Subcutaneous adipose tissue (tissue), 4 donors: ENCODE results near the gene LRCH1. TPM values are rescaled to one million over a fixed set of nuclear protein-coding genes. Genes with fewer than 3 reads are reported as not detected.

Source experiments
- total RNA-seq, 4 donors: library from RNA; depleted of rRNA; stranded (reverse); fragments of >200 nt; gene quantifications; one replicate each; pipeline ENCODE4 v1.1.0, GENCODE V29; 2016
- TF ChIP-seq, protein P1 (sequence below): fragments of 450-650 bp; IDR thresholded peaks from one replicate; pipeline ENCODE4 v1.5.1; 2016; ENCODE audit warnings: low read depth, mild to moderate bottlenecking, control low read depth, antibody characterized with exemption, moderate library complexity

LRCH1 gene
- total RNA-seq, 4 donors from 2014 or later = 18.9 to 27.5 (median 25.7) TPM

DNA sequence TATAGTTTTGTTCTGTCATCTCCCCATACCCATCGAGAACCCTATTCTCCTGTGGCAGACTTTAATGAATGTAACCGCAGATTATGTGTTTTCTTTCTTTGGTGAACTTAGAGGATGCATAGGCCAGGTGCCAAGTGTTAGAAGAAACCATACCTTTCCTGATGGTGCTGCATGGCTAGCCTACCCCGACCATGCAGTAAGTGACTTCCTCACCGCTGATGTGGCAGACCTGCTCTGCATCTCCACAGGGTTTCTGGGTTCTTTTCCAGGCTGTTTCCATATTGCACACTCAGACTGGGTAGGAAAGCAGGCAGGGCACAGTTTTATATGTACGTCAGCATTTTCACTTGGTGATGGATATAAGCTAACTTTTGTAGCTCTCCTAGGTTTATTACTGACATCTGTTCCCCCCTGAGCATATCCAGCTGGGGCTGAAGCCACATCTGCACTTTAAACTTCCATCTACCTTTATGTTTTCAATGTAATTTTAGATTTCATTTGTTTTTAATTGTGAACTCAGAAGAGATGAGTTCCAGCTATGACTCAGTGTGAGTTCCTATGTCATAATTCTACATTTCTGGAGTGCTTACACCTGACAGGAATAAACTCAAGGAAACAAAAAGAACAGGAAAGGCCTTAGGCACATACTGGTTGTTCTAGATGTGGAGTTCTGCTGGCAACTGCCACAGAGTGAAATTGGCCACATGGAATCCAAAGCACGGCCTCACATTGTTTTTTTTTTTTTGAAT lies 42.3 kb downstream of the LRCH1 start:
- TF ChIP-seq, protein P1, sequence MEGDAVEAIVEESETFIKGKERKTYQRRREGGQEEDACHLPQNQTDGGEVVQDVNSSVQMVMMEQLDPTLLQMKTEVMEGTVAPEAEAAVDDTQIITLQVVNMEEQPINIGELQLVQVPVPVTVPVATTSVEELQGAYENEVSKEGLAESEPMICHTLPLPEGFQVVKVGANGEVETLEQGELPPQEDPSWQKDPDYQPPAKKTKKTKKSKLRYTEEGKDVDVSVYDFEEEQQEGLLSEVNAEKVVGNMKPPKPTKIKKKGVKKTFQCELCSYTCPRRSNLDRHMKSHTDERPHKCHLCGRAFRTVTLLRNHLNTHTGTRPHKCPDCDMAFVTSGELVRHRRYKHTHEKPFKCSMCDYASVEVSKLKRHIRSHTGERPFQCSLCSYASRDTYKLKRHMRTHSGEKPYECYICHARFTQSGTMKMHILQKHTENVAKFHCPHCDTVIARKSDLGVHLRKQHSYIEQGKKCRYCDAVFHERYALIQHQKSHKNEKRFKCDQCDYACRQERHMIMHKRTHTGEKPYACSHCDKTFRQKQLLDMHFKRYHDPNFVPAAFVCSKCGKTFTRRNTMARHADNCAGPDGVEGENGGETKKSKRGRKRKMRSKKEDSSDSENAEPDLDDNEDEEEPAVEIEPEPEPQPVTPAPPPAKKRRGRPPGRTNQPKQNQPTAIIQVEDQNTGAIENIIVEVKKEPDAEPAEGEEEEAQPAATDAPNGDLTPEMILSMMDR = no peak

- TF ChIP-seq, protein P1 = no peak
Measured at GRCh38 chr13:46595885-46596275, 42.9 kb downstream of the LRCH1 start.

- TF ChIP-seq, protein P1 = no peak
Measured at GRCh38 chr13:46596466-46596865, 43.5 kb downstream of the LRCH1 start.

DNA sequence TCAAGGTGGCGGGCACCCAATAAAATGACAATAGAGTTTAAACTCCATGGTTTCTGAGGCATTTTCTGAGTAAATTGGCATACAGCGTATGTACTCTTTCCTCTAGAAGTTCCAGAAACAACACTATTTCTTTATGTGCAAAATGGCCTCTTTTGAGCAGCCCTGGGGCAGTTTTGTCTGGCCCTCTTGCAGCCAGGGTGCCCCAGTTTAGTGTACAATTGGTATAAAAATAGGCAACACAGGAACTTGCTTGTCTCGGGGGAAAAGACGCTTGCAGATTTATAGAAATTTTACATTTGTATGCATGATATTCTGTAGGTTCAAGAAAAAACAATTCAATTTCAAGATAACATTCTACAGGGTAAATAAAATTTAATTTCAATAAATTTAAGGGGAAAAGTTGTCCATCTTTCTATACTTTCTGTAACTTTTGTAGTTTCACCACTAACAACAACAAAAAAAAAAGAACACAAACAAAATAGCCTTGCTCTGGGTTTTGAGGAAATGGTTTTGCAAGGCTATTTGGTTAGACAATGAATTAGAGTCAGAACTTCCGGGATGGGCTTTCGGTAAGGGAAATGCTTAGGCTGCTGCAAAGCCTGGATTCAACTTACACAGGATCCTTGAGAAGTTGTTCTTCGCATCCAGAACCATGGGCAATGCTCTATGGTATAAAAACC lies 45.3 kb downstream of the LRCH1 start:
- TF ChIP-seq, protein P1 = no peak

GRCh38 chr13:46598820-46599180 lies 45.8 kb downstream of the LRCH1 start:
- TF ChIP-seq, protein P1 = no peak

GRCh38 chr13:46600943-46601311 lies 48.0 kb downstream of the LRCH1 start:
- TF ChIP-seq, protein P1 = no peak

- TF ChIP-seq, protein P1 = no peak
Measured at GRCh38 chr13:46602531-46602930, 49.6 kb downstream of the LRCH1 start.
